GM23338 (cell line): ENCODE results near the gene TRIM27. TPM values are rescaled to one million over a fixed set of nuclear protein-coding genes. Genes with fewer than 3 reads are reported as not detected.

Source experiments
- ATAC-seq: fragments of 200-7000 bp; cut with Tn5 transposase; 3 replicates; pipeline ENCODE4 v1.9.1; 2020
- DNase-seq: peaks from one replicate; pipeline ENCODE4 v3.0.0-alpha.2; 2015; ENCODE audit warnings: low spot score
- H2AFZ ChIP-seq: fragments of 200-600 bp; sonication (generic); 2 replicates; pipeline ENCODE4 v1.8.0; 2016; ENCODE audit warnings: antibody characterized with exemption, mild to moderate bottlenecking, moderate library complexity
- H3F3A ChIP-seq: fragments of 200-600 bp; sonication (generic); replicated peaks from 2 replicates; pipeline ENCODE4 v1.8.0; 2017; ENCODE audit warnings: antibody characterized with exemption, mixed run types, low read depth
- H3K27ac ChIP-seq: fragments of 200-600 bp; sonication (generic); 2 replicates; pipeline ENCODE4 v1.6.1; 2016; ENCODE audit warnings: low read depth
- H3K27me3 ChIP-seq: fragments of 200-600 bp; sonication (generic); 2 replicates; pipeline ENCODE4 v1.8.0; 2016; ENCODE audit warnings: mild to moderate bottlenecking, mixed run types, moderate library complexity; ENCODE audit not compliant: insufficient read depth
- H3K36me3 ChIP-seq: fragments of 200-600 bp; sonication (generic); 2 replicates; pipeline ENCODE4 v1.8.0; 2016; ENCODE audit warnings: mild to moderate bottlenecking; ENCODE audit not compliant: insufficient read depth
- H3K4me1 ChIP-seq: fragments of 200-600 bp; sonication (generic); 2 replicates; pipeline ENCODE4 v1.8.0; 2016; ENCODE audit warnings: mild to moderate bottlenecking, moderate library complexity; ENCODE audit not compliant: insufficient read depth
- H3K4me2 ChIP-seq: fragments of 200-600 bp; sonication (generic); 2 replicates; pipeline ENCODE4 v1.7.1; 2017; ENCODE audit warnings: mixed run types
- H3K4me3 ChIP-seq: fragments of 200-600 bp; sonication (generic); 2 replicates; pipeline ENCODE4 v1.6.1; 2016; ENCODE audit warnings: mixed run types
- H3K79me2 ChIP-seq: fragments of 200-600 bp; sonication (generic); replicated peaks from 2 replicates; pipeline ENCODE4 v1.8.0; 2017; ENCODE audit warnings: mild to moderate bottlenecking; ENCODE audit not compliant: insufficient read depth
- H3K9me2 ChIP-seq: fragments of 200-600 bp; sonication (generic); 2 replicates; pipeline ENCODE4 v1.8.0; 2017; ENCODE audit not compliant: insufficient read depth
- H4K20me1 ChIP-seq: fragments of 200-600 bp; sonication (generic); replicated peaks from 2 replicates; pipeline ENCODE4 v1.8.0; 2017; ENCODE audit warnings: mild to moderate bottlenecking; ENCODE audit not compliant: insufficient read depth
- H3K27ac Mint-ChIP-seq: 2 replicates; pipeline ENCODE4 v1.8.0; 2020; ENCODE audit warnings: inconsistent platforms, mild to moderate bottlenecking, moderate library complexity, mixed read lengths
- H3K27me3 Mint-ChIP-seq: 3 replicates; pipeline ENCODE4 v1.8.0; 2022; ENCODE audit warnings: low read depth, mild to moderate bottlenecking, moderate library complexity, mixed read lengths, inconsistent platforms; ENCODE audit not compliant: insufficient read depth, poor library complexity
- H3K36me3 Mint-ChIP-seq: 3 replicates; pipeline ENCODE4 v1.8.0; 2021; ENCODE audit warnings: low read depth, mild to moderate bottlenecking, inconsistent platforms, moderate library complexity, mixed read lengths
- H3K4me1 Mint-ChIP-seq: 3 replicates; pipeline ENCODE4 v1.8.0; 2020; ENCODE audit warnings: mild to moderate bottlenecking, inconsistent platforms, mixed read lengths
- H3K4me3 Mint-ChIP-seq: 3 replicates; pipeline ENCODE4 v1.8.0; 2021; ENCODE audit warnings: moderate library complexity, mild to moderate bottlenecking, inconsistent platforms, mixed read lengths
- H3K9me3 Mint-ChIP-seq: 3 replicates; pipeline ENCODE4 v1.8.0; 2020; ENCODE audit warnings: moderate library complexity, mild to moderate bottlenecking, inconsistent platforms, mixed read lengths
- CREB1 ChIP-seq: fragments of 250-450 bp; sonication (Bioruptor Pico); IDR thresholded peaks from 2 replicates; pipeline ENCODE4 v1.5.0; 2020; ENCODE audit warnings: low read depth, mild to moderate bottlenecking, moderate library complexity
- ETS1 ChIP-seq: IDR thresholded peaks from 2 replicates; pipeline ENCODE4 v1.6.1; 2016; ENCODE audit warnings: antibody characterized with exemption
- EZH2 ChIP-seq: fragments of 200-600 bp; sonication (generic); IDR thresholded peaks from one replicate; pipeline ENCODE4 v1.8.0; 2017; ENCODE audit warnings: antibody characterized with exemption, mild to moderate bottlenecking, low read depth; ENCODE audit not compliant: unreplicated experiment
- EZH2phosphoT487 ChIP-seq: fragments of 200-600 bp; sonication (generic); IDR thresholded peaks from one replicate; pipeline ENCODE4 v1.8.1; 2018; ENCODE audit warnings: antibody characterized with exemption; ENCODE audit not compliant: unreplicated experiment
- NANOG ChIP-seq: IDR thresholded peaks from 2 replicates; pipeline ENCODE4 v1.6.1; 2016; ENCODE audit warnings: antibody characterized with exemption, borderline replicate concordance
- ZNF114 ChIP-seq: fragments of 250-450 bp; sonication (Bioruptor Pico); IDR thresholded peaks from 2 replicates; pipeline ENCODE4 v1.5.0; 2020; ENCODE audit warnings: mild to moderate bottlenecking, moderate library complexity
- ZNF462 ChIP-seq: fragments of 250-450 bp; sonication (Bioruptor Pico); IDR thresholded peaks from 2 replicates; pipeline ENCODE4 v1.5.0; 2020; ENCODE audit warnings: mild to moderate bottlenecking, moderate library complexity
- polyA plus RNA-seq: library from polyadenylated mRNA; unstranded; fragments of >200 nt; fragmentation: Nextera tagmentation; extraction: Ambion mirVana; gene quantifications from 2 replicates; pipeline ENCODE4 v1.2.1, GENCODE V29; 2016
- total RNA-seq: library from RNA; depleted of rRNA; stranded (reverse); fragments of >200 nt; shearing (Covaris generic); gene quantifications from 2 replicates; pipeline ENCODE4 v1.2.3, GENCODE V29; 2014
- TF ChIP-seq, protein P1 (sequence below), 2 experiments: fragments of 200-600 bp in 1 of 2; sonication (generic) in 1 of 2; conservative IDR thresholded peaks; 2 replicates each; pipeline versions ENCODE4 v1.5.1 to v1.6.1; 2016 to 2017; ENCODE audit warnings: antibody characterized with exemption in 2 of 2, low read depth in 2 of 2, mild to moderate bottlenecking in 2 of 2, moderate library complexity in 1 of 2

The TRIM27 gene
- total and polyA plus RNA-seq, 2 experiments from 2014 or later, result 43.1 to 127 TPM

GRCh38 chr6:28906669-28907068 lies 17.1 kb downstream of the TRIM27 start:
- no peak overlapping the region for H3K4me3 ChIP-seq
- no peak overlapping the region for H3K27ac ChIP-seq
- TF ChIP-seq CREB1 (CRISPR knock-in tag), result no peak
- TF ChIP-seq NANOG, result no peak
- TF ChIP-seq, protein P1, sequence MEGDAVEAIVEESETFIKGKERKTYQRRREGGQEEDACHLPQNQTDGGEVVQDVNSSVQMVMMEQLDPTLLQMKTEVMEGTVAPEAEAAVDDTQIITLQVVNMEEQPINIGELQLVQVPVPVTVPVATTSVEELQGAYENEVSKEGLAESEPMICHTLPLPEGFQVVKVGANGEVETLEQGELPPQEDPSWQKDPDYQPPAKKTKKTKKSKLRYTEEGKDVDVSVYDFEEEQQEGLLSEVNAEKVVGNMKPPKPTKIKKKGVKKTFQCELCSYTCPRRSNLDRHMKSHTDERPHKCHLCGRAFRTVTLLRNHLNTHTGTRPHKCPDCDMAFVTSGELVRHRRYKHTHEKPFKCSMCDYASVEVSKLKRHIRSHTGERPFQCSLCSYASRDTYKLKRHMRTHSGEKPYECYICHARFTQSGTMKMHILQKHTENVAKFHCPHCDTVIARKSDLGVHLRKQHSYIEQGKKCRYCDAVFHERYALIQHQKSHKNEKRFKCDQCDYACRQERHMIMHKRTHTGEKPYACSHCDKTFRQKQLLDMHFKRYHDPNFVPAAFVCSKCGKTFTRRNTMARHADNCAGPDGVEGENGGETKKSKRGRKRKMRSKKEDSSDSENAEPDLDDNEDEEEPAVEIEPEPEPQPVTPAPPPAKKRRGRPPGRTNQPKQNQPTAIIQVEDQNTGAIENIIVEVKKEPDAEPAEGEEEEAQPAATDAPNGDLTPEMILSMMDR (conservative IDR thresholded peaks at IDR 0.05; ENCODE audit: low read depth in 2 of 2), result no peak
- no peak for TF ChIP-seq EZH2
- no peak for TF ChIP-seq ETS1
- TF ChIP-seq EZH2phosphoT487, result no peak
- peaks cover 9% of the 10 kb centered on the region; the same call in 1 of the 2 replicates for H3F3A ChIP-seq
- H3K36me3 ChIP-seq, result peaks cover 83% of the 10 kb centered on the region
- H3K27me3 ChIP-seq, result no peaks in the 10 kb centered on the region
- Mint-ChIP-seq H3K27ac (no peak overlapping the region), H3K36me3 (peaks cover 98% of the 10 kb centered on the region), H3K4me3 (no peak overlapping the region), H3K9me3 (no peaks in the 10 kb centered on the region), H3K27me3 (no peaks in the 10 kb centered on the region), H3K4me1 (no peaks in the 10 kb centered on the region)
- ATAC-seq (no peak), DNase-seq (no peak)
- no peak overlapping the region for H3K4me2 ChIP-seq
- no peaks in the 10 kb centered on the region for H3K4me1 ChIP-seq
- H2AFZ ChIP-seq, result no peak overlapping the region
- no peaks in the 10 kb centered on the region for H3K9me2 ChIP-seq
- peaks cover 31% of the 10 kb centered on the region for H4K20me1 ChIP-seq
- H3K79me2 ChIP-seq, result 0 out of 2 replicates have a peak, but pooled peaks cover 6% of the 10 kb centered on the region

DNA sequence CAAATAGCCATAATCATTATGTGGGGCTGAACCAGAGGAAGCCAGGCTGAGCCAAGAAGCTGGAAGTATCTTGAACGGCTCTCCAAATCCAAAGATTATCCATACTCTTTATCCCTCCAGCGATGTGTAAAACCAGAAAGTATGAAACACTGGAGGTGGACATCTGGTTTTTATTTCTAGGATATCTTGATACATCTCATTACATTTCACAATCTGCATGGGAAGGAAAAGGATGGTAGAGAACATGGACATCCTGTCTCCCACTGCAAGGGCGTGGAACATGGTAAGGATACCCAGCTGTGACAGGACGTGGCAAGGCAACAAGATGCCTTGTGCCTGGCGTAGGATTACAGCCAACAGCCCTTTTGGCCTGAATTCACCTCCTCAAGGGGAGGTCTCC lies 20.1 kb downstream of the TRIM27 start:
- Histone ChIP-seq H3K4me1 (no peaks in the 10 kb centered on the region), H3K27me3 (no peaks in the 10 kb centered on the region), H4K20me1 (peaks cover 25% of the 10 kb centered on the region), H3K4me2 (no peak overlapping the region), H3K36me3 (peaks cover 62% of the 10 kb centered on the region), H3K4me3 (no peak overlapping the region), H3K27ac (no peak overlapping the region), H3K79me2 (0 out of 2 replicates have a peak, but pooled peaks cover 1% of the 10 kb centered on the region), H2AFZ (no peak overlapping the region), H3F3A (peaks cover 21% of the 10 kb centered on the region), H3K9me2 (no peaks in the 10 kb centered on the region)
- Mint-ChIP-seq H3K27me3 (peaks cover 6% of the 10 kb centered on the region), H3K4me3 (no peak overlapping the region), H3K4me1 (no peaks in the 10 kb centered on the region), H3K27ac (no peak overlapping the region), H3K36me3 (peaks cover 87% of the 10 kb centered on the region), H3K9me3 (no peaks in the 10 kb centered on the region)
- DNase-seq, result no peak
- no peak for ATAC-seq
- TF ChIP-seq ZNF114 (CRISPR knock-in tag), result no peak
- no peak for TF ChIP-seq ETS1
- TF ChIP-seq, protein P1 (conservative IDR thresholded peaks at IDR 0.05; ENCODE audit: low read depth in 2 of 2), result no peak
- no peak for TF ChIP-seq ZNF462 (CRISPR knock-in tag)
- no peak for TF ChIP-seq EZH2
